ENCODE measurements around the gene SCNN1B.
"Not testable (repeated sequence)": the region's sequence is repeated elsewhere in the genome, so short reads cannot be mapped to it uniquely, and the experiment has no call there.

The SCNN1B gene

GRCh38 chr16:23394141-23394831, 92.2 kb downstream of the SCNN1B start:
- no peak for TF ChIP-seq CTCF (conservative IDR thresholded peaks at IDR 0.05)
- no peak overlapping the region for H3K27ac ChIP-seq

- no peak for TF ChIP-seq ZFX (IDR thresholded peaks at IDR 0.05)
- no peak overlapping the region for H3K27ac ChIP-seq
These were observed 93.6 kb downstream of the SCNN1B start for GRCh38 chr16:23395732-23396131.

- H3K27ac ChIP-seq = no peak overlapping the region
- TF ChIP-seq CTCF (conservative IDR thresholded peaks at IDR 0.05) (no peak), ZFX (IDR thresholded peaks at IDR 0.05) (no peak)
These were observed 95.4 kb downstream of the SCNN1B start for GRCh38 chr16:23397464-23397863.

GRCh38 chr16:23398987-23399805, 97.1 kb downstream of the SCNN1B start:
- no peak overlapping the region for H3K27ac ChIP-seq
- TF ChIP-seq CTCF (conservative IDR thresholded peaks at IDR 0.05) (no peak), ZFX (IDR thresholded peaks at IDR 0.05) (no peak)

- not testable (repeated sequence) for H3K27ac ChIP-seq
These were observed 98.3 kb downstream of the SCNN1B start for GRCh38 chr16:23400447-23400846.

- no peak for TF ChIP-seq ZFX (IDR thresholded peaks at IDR 0.05)
- TF ChIP-seq CTCF (conservative IDR thresholded peaks at IDR 0.05) = no peak
- H3K27ac ChIP-seq = no peak overlapping the region
These were observed 99.0 kb downstream of the SCNN1B start for GRCh38 chr16:23401139-23401538.

GRCh38 chr16:23402100-23402499, 100.0 kb downstream of the SCNN1B start:
- TF ChIP-seq ZFX (IDR thresholded peaks at IDR 0.05) (no peak), CTCF (conservative IDR thresholded peaks at IDR 0.05) (no peak)
- H3K27ac ChIP-seq = no peak overlapping the region

- no peak for TF ChIP-seq ZFX (IDR thresholded peaks at IDR 0.05)
- no peak for TF ChIP-seq CTCF (conservative IDR thresholded peaks at IDR 0.05)
- H3K27ac ChIP-seq = no peak overlapping the region
These were observed 101.4 kb downstream of the SCNN1B start for GRCh38 chr16:23403547-23403946.

Measured in C4-2B (cell line).